Ishikawa (cell line): ENCODE measurements around the gene LARGE2.

Source experiments
- EGR1 ChIP-seq: IDR thresholded peaks from 2 replicates; pipeline ENCODE4 v1.6.1; 2012
- EP300 ChIP-seq: IDR thresholded peaks from 2 replicates; pipeline ENCODE4 v1.6.1; 2012; ENCODE audit warnings: borderline replicate concordance
- TCF12 ChIP-seq: IDR thresholded peaks from 2 replicates; pipeline ENCODE4 v1.6.1; 2012; ENCODE audit warnings: low read depth
- YY1 ChIP-seq: IDR thresholded peaks from 2 replicates; pipeline ENCODE4 v1.6.1; 2012; ENCODE audit warnings: low read depth
- TF ChIP-seq, protein P1 (sequence below): IDR thresholded peaks from 2 replicates; pipeline ENCODE4 v1.6.1; 2012

DNA sequence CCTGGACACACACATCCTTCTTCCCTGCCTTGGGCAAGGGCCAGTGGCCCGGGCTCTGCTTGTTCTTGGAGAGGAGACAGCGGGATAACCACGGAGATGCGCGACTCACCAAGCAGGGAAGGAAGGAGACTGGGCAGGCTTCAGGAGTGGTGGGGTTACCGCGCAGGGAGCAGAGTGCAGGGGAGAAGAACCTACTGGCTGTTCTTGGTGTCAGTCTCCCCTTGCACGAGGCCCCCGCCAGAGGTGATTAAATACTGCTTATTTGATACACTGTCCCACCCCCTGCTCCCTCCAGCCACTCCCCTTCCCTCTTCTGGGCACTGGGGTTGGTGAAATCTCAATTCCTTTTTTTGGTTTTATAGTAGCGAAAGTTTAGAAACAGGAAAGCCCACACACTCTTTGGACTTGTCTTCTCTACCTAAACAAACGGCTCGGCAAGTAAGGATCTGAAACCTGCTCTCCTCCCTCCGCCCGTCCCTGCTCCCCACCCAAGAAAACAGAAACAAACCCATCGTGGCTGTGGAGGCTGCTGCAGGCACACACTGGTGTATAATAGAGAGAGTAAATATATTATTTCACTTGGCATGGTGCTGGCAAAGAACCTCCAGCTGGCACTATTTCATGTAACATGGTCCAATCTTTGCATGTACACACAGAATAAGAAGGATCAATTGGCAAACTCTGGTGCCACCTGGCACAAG lies 10.8 kb downstream of the LARGE2 start:
- TF ChIP-seq YY1, result no peak
- no peak for TF ChIP-seq EGR1
- no peak for TF ChIP-seq EP300
- TF ChIP-seq, protein P1, sequence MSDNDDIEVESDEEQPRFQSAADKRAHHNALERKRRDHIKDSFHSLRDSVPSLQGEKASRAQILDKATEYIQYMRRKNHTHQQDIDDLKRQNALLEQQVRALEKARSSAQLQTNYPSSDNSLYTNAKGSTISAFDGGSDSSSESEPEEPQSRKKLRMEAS, result no peak
- TF ChIP-seq TCF12, result no peak
